HG02973 (cell line): Measurements from ENCODE around the gene ZDHHC4.

Source experiments
- ATAC-seq: cut with Tn5 transposase; IDR thresholded peaks from one replicate; pipeline ENCODE4 v1.9.1; 2021; ENCODE audit warnings: moderate library complexity; ENCODE audit not compliant: unreplicated experiment

The ZDHHC4 gene

DNA sequence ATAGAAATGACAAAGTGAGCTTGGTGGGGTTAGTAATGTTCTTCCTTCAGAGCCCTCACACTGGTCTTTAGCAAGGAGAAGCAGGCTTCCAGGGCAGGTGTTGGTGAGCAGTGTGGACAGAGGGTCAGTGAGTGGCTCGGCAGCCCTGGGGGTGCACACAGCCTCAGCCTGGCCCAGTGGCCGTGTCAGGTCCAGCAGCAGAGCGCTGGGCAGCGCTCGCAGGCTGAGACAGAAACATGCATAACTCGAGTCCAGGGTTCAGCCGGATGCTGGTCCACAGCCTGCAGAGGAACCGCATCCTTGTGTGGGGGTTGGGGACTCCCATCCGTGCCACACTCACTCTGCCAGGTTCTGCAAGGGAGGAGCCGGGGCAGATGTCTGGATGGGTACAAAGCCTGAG lies 27.2 kb downstream of the ZDHHC4 start:
- no peak for ATAC-seq

DNA sequence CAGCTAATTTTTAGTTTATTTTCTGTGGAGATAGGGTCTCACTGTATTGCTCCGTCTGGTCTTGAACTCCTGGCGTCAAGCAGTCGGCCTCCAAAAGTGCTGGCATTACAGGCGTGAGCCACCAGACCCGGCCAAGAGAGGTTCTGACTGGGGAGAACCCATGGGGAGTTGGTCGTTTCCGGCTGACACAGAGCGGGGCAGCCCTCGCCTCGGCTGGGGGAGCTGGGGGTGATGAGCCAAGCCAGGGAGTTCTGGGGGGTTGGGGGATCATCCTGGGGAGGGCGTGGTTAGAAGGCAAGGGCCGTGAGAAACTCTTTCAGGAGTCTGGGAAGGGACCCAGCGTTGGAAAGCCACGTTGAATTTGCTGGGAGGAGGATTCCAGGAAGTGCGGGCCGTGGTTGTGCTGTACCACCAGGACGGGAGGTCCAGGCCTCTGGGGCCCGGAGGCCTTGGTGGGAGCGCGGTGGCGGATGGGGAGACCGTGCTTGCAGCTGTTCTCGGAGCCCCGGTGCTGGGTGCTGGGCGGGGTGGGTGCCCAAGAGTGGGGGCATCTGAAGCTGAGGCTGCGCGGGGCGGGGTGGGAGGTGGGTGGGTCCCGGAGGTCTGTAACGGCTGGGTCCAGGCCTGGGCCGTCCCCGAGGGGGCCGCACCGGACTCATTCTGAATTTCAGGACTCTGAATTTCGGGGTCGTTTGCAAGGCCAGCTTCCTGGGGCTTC lies 29.8 kb downstream of the ZDHHC4 start:
- no peak for ATAC-seq

DNA sequence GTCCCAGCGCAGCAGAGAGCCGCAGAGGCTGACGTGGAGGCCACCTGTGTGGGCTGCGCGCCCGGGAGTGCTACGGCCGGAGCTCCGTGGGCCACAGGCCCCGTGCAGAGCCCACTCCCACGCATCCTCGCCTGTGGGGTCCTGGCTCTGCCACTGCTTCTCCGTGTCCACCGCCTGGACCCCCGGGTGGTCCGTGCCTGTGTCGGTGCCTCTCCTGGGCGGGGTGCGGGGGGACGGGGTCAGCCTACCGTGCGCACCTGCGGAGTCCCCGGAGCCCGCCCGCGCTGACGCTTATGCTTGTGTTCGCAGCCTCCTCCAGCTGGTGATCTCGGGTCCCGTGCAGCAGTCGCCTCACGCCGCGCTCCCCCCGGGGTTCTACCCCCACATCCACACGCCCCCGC lies 30.4 kb downstream of the ZDHHC4 start:
- no peak for ATAC-seq

DNA sequence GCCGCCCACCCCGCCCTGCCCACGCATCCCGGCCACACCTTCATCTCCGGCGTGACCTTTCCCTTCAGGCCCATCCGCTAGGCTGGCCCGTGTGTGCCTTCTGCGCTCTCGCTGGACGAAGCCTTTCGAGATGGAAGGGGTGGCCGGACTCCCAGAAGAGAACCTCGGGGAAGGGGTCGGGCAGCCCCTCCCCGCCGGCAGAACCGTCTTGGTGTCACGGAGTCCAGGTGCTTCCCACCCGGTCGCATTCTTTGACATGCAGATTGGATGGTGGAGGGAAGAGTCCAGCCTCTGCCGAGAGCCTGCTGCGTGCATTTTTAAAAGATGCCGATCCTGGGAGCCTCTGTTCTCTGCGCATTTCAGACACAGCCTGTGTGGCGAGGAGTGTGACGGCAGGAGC lies 30.8 kb downstream of the ZDHHC4 start:
- ATAC-seq: no peak

DNA sequence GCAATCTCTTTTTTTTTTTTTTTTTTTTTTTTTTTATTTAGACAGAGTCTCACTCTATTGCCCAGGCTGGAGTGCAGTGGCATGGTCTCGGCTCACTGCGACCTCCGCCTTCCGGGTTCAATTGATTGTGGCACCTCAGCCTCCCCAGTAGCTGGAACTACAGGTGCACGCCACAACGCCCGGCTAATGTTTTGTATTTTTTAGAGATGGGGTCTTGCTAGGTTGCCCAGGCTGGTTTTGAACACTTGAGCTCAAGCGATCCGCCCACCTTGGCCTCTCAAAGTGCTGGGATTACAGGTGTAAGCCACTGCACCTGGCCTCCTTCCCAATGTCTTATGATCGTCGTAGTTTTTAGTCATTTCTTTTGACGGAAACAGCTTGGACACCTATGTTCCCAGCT lies 31.5 kb downstream of the ZDHHC4 start:
- no peak for ATAC-seq

DNA sequence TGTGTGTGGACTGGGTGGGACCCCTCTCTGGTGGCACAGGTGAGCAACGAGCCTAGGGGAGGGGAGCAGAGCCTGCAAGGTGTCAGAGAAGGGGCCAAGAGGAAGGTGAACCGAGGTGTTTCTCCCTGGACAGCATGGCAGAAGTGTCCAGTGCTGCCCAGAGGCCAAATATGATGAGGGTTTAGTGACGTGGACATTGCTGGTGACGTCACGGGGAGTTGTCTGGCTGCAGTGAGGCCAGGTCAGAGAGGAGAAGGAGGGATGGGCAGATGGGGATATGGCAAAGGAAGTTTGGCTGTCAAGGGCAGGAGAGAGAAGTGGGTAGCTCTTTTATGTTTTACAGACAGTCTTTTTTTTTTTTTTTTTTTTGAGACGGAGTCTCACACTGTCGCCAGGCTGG lies 35.6 kb downstream of the ZDHHC4 start:
- no peak for ATAC-seq

DNA sequence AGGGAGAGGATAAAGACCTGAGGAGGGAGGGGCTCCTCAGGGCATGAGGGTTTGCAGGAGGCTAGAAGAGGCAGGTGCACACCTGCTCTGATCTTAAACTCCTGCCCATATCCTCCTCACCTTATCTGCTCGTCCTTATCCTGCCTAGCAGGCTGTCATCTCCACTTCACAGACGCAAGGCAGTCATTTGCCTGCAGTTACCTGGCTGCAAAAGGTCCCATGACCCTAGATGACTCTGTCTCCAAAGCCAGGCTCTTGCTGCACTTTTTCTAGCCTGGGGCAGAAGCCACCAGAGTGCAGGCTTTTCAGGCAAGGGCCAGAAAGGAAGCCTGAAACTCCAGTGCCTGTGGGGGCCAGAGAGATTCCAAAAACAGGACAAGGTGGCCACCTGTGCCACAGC lies 36.5 kb downstream of the ZDHHC4 start:
- ATAC-seq: no peak

DNA sequence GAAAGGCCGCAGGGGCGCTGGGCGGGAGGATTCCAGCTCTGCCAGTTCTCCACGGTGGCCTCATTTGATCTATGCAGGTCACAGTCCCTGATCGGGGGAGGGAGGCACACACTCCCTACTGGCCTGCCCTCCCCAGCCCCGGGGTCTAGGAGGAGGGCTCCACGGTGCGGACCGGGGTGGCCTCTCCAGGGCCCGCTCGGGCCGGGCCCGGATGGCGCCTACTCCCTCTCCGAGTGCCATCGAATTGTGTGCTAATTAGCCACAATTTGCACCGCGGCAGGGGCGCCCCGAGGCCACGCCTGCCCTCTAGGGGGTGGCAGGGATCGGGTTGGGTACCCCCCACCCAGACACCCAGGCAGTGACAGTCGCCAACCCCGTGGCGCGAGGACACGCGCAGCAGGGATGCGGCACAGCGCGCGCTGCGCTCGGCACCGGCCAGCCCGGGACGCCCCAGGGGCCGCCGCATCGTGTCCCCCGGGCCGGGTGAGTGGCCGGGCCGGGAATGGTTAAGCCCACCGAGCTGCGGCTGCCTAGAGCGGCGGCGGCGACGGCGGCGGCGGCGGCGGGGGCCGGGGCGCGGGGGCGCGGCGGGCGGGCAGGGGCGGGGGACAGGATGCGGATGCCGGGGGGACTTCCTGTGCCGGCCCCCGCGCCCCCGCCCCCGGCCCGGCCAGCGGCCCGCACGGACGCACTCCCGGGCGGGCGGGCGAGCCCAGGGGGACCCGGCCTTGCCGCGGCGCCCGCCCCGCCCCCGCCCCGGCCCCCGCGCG lies 37.9 kb downstream of the ZDHHC4 start, which contains the start of gene ZNF853:
ZNF853 (plus strand) TSS at position 658 of the 770 bp plus-strand sequence. CDS start 565 bp downstream, outside the sequence.
- ATAC-seq: no peak

DNA sequence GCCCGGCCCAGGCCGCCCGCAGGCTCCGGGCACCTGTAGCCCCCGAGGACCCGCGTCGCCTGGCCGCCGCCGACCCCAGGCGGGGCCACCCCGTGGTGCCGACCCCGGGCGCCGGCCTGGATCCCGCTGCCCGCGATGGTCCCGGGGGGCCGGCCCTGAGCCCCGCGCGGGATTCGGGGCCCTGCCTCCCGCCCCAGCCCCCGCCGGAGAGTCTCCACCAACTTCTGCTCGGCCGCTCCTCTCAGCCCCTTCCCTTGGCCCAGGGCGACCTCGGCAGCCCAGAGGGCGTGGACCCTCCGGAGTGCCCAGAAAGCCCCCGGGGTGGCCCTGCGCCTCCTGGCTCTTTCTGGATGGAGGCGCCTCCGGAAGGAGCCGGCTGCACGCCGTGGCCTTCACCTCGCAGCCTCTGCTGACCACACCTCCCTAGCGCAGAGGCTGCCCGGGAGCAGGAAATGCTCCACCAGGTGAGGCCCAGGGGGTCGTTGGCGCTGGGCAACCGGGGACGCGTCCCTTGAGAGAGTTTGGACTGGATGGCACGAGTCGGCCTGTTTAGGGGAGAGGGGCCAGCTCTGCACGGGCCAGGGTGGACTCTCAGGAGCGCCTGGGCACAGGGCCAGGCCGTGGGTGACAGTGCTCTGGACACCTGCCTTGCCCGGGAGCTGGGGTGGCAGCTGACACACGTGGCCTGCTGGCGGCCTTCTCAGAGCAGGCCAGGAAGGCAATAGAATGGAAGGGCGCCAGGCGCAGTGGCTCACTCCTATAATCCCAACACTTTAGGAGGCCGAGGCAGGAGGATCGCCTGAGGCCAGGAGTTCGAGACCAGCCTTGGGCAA lies 38.7 kb downstream of the ZDHHC4 start:
- ATAC-seq: no peak

DNA sequence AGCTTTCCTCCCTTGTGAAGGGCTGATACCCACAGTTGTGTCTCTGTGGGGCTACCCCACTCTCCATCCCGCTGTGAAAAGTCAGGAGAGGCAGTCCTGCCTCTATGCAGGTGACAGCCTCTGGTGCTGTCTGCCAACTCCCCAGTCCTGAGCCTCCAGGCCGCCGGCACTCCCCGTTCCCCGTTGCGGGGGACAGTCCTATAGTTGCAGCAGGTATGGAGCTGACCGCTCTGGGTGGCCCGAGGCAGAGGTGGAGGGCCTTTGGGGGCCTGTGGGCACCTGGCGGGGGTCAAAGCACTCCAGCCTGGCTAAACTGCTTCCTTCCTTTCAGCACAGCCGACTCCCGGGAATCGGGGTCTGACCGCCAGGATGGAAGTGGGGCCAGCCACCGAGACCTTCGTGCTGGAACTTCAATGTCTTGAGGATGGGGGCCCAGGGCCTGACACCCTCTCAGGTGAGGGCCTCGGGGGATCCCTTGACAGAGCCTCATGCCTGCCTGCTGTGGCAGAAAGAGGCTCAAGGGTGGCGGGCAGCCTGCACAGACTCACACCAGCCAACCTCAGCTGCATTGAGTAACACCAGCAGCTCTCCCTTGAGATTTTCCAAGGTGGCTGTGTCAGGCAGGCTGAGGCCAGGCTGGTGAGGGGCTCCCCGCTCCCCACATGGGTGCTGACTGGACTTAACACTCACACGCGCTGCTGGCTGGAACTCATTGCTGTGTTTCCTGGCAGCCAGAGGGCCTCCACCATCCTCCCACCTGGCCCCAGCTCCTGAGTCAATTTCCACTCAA lies 39.8 kb downstream of the ZDHHC4 start:
- ATAC-seq: no peak

DNA sequence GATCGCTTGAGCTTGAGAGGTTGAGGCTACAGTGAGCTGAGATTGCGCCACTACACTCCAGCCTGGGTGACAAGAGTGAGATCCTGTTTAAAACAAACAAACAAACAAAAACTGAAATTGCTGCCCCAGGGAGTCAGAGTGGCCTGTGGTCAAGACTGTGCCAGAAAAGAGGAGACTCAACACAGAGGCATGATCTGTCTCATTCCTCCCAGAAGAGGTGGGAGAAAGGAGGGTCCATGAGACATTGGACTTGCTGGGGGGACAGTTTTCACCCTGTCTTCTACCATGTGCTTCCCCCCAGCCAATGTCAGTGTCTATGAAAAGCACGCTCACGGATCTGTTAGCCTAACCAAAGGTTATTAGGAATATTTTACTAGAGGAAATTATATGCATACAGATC lies 41.4 kb downstream of the ZDHHC4 start:
- no peak for ATAC-seq

DNA sequence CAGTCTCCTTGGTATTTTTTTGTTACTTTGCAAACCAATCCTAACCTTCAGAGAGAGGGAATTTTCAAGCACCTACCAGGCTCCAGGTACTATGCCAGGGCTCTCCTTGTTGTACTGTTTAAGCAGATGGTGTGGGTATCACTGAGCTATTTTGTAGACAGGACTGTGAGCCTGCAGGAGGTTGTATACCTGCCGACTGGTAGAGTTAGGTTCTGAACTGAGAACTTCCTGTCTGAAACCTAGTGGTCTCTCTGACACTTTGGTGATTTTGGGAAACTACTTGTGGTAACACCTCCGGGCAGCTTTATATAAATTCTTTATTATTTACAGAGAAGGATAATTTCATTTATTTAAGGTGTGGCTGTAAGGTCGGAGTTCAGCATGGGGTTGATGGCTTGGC lies 42.7 kb downstream of the ZDHHC4 start:
- ATAC-seq: no peak

DNA sequence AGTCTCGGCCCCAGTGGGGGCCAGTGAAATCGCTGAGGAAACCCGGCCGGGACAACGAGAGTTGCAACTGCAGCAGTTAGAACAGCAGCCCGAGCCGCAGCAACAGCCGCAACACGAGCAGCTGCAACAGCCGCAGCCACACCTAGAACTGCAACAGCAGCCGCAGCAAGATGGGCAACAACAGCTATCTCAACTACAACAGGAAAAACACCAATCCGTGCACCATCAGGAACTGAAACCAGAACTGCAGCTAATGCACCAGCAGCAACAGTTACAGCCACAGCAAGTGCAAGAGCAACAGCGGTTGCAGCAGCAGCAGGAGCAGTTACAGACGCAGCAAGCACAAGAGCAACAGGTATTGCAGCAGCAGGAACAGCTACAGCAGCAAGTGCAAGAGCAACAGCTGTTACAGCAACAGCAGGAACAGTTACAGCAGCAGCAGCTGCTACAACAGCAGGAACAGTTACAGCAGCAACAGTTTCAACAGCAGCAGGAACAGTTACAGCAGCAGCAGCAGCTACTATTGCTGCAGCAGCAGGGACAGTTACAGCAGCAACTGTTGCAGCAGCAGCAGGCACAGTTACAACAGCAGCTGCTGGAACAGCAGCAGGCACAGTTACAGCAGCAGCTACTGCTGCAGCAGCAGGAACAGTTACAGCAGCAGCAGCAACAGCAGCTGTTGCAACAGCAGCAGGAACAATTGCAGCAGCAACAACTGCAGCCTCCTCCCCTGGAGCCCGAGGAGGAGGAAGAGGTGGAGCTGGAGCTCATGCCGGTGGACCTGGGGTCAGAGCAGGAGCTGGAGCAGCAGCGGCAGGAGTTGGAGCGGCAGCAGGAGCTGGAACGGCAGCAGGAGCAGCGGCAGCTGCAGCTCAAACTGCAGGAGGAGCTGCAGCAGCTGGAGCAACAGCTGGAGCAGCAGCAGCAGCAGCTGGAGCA lies 44.2 kb downstream of the ZDHHC4 start:
- ATAC-seq: no peak

DNA sequence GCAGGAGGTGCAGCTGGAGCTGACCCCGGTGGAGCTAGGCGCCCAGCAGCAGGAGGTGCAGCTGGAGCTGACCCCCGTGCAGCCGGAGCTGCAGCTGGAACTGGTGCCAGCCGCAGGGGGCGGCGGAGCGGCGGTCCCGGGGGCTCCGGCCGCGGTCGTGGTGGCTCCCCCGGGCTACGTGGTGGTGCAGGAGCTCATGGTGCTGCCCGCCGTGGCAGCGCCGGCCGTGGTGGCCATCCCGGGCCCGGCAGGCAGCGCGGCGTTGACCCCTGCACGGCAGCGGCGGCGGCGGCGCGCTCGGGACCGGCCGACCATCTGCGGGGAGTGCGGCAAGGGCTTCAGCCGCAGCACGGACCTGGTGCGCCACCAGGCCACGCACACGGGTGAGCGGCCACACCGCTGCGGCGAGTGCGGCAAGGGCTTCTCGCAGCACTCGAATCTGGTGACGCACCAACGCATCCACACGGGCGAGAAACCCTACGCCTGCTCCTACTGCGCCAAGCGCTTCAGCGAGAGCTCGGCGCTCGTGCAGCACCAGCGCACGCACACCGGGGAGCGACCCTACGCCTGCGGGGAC lies 45.0 kb downstream of the ZDHHC4 start:
- ATAC-seq: no peak

DNA sequence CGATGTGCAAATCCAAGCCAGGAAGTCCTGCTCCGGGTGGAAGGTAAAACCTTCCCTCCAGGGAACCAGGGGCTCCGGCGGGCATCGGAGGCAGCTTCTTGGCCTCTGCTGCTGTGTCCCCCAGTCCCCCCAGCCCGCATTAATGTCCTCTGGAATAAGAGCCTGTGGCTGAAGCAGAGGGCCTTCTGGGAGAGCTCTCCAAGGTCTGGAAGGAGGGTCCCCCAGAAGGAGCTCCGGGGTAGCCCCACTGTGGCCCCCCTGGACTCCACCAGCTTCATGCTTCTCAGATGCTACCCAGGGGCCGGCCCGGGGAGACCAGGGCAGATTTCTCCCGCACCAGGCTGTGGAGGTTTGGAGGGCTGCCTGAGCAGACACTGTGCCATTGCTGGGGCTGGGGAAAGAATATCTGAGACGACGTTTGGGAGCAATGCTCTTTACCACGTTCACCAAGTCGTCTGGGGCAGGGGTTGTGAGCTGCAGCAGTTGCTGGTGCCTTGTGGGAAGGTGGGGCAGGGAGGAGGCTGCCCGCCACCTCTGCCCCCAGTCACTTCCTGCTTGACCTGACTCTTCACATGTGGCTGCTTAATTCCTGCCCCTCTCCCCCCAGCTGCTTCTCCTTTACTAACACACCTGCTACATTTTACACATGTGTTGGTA lies 46.5 kb downstream of the ZDHHC4 start:
- ATAC-seq: no peak

DNA sequence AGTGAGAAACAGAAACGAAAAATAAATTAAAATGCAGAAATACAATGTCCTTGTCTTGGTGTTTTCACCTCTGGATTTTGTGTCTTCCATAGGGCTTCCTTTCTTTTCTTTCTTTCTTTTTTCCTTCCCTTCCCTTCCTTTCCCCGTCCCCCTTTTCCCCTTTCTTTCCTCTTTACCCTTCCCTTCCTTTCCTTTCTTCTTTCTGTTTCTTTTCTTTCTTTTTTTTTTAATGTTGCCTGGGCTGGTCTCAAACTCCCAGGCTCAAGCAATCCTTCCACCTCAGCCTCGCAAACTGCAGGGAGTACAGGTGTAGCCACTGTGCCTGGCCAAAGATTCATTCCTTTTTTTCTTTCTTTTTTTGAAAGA lies 47.0 kb downstream of the ZDHHC4 start:
- ATAC-seq: no peak

DNA sequence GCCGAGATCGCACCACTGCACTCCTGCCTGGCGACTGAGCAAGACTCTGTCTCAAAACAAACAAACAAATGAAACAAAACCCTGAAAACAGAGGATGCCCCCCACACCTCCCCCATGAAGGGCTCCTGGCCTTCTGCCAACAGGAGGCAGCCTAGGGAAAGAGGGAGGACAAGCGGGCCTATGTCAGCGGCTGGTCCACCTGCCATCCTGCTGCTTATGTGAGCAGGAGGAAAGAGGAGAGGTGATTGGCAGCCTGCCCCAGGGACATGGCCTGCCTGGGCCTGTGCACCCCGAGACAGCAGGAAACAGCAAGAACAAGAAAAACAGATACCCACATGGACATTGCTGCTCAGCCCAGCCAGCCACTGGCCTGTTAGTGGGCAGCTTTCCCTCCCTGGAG lies 50.8 kb downstream of the ZDHHC4 start:
- no peak for ATAC-seq

DNA sequence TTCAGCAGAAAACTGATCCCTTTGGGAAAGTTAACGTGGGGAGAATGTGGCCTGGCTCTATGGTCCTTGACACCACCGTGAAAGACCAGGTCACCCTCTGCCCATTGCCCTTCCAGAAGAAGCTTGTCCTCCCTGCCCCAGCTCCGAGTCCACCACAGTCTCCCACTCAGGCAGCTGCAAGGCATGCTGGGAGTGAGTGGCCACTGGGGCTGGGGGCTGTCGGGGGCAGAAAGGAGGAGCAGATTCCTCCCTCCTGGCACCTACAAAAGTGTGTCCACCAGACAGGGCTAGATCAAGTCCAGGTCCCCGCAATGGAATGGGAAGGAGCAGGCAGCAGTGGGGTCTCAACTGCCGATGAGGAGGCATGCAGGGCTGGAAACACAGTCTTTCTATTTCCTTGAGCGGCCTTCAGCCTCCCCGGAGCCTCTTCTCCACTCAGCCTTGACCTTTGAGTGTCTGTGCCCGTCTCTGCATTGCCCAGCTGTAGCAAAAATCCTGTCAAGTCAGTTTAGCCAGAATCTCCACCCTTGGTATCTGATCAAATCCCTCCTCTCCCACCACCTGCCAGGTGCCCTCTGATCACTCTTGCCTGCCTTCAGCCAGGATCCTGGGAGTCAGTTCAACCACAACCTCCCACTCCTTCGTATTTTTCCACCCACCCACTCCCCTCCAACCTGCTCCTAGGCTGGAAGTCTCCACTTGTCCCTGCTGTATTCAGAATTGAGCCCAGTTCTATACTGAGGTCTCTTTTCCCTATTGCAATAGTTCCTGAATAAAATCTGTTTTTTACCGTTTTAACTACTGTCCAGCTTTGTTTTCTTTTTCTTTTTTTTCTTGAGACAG lies 53.0 kb downstream of the ZDHHC4 start:
- ATAC-seq: no peak
